Activated T-cell treated with anti-CD3 and anti-CD28 coated beads, Interleukin-2, amount 50 U/mL, for 72 hours (primary cell): ENCODE measurements around the gene WIF1. TPM values are rescaled to one million over a fixed set of nuclear protein-coding genes. Genes with fewer than 3 reads are reported as not detected.

Experiments
- ATAC-seq, 2 donors: fragments of 150-1000 bp; cut with Tn5 transposase; replicated peaks in 1 of 2; 2 replicates each; pipeline ENCODE4 v1.10.0; 2021; ENCODE audit warnings: moderate library complexity in 2 of 2, mild to moderate bottlenecking in 1 of 2
- DNase-seq, 2 donors: peaks; one replicate each; pipeline ENCODE4 v3.0.0; 2021 to 2022; ENCODE audit warnings: mixed read lengths in 1 of 2
- H3K27ac Mint-ChIP-seq: one replicate; pipeline ENCODE4 v1.8.0; 2022; ENCODE audit warnings: mild to moderate bottlenecking, moderate library complexity, mixed read lengths
- H3K27me3 Mint-ChIP-seq: one replicate; pipeline ENCODE4 v1.8.0; 2022; ENCODE audit warnings: low read depth, mixed read lengths
- H3K36me3 Mint-ChIP-seq, 2 donors: one replicate each; pipeline ENCODE4 v1.8.0; 2022; ENCODE audit warnings: mixed read lengths in 2 of 2, mild to moderate bottlenecking in 1 of 2; ENCODE audit not compliant: insufficient read depth in 2 of 2
- H3K4me1 Mint-ChIP-seq: one replicate; pipeline ENCODE4 v1.8.0; 2022; ENCODE audit warnings: low read depth, mixed read lengths
- H3K4me3 Mint-ChIP-seq, 2 donors: one replicate each; pipeline ENCODE4 v1.8.0; 2022; ENCODE audit warnings: mild to moderate bottlenecking in 2 of 2, mixed read lengths in 2 of 2, moderate library complexity in 2 of 2
- H3K9me3 Mint-ChIP-seq, 2 donors: one replicate each; pipeline ENCODE4 v1.8.0; 2022; ENCODE audit warnings: mixed read lengths in 2 of 2
- total RNA-seq, 2 donors: library from RNA; stranded (reverse); gene quantifications; one replicate each; pipeline ENCODE4 v1.2.3, GENCODE V29; 2022

Gene WIF1
- total RNA-seq, 2 donors from 2014 or later = 0.22 TPM; not detected in 1

DNA sequence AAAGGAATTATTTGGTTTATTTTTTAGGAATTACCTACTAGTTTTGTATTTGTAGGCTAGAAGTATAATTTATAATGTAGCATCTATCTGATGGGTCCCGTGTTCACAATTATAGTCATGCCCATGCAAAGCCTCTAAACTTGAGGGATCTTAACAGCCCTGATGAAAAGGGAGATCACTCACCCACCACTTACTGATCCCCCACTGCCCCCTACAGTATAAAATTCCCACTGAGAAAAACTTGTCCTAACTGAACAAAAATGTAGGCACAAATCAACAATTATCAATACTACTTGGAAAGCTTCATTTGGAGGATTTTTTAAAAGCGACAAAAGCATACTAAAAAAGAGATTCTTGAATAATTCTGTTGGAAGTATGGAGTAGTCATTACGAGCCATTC is 21.0 kb downstream of the WIF1 start:
- Mint-ChIP-seq H3K27me3 (peaks cover 30% of the 10 kb centered on the region), H3K4me3 (no peak overlapping the region), H3K36me3 (no peaks in the 10 kb centered on the region), H3K27ac (no peak overlapping the region), H3K9me3 (no peaks in the 10 kb centered on the region), H3K4me1 (no peaks in the 10 kb centered on the region)
- no peak for ATAC-seq
- no peak for DNase-seq

DNA sequence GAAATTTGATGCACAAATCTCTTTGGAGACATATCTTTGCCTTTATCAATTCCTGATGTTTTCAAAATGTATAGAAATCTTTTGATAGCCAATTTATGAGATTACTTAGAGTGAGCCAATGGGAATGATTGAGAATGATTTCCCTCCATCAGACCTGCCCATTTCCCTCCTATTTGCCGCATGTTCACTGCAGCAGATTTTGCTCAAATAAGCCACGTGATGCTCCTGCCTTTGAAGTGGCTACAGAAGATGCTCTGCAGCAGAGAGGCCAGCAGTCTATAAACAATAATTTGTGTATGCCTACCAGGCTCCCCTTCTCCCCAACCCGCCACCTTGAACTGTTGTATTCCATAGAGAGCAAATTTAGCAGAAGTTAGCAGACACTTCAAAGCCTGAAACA is 21.9 kb downstream of the WIF1 start:
- no peak overlapping the region for H3K4me3 Mint-ChIP-seq
- H3K36me3 Mint-ChIP-seq = no peaks in the 10 kb centered on the region
- DNase-seq (no peak), ATAC-seq (no peak)
- H3K4me1 Mint-ChIP-seq = no peaks in the 10 kb centered on the region
- H3K27ac Mint-ChIP-seq = no peak overlapping the region
- H3K27me3 Mint-ChIP-seq = peaks cover 34% of the 10 kb centered on the region
- H3K9me3 Mint-ChIP-seq = no peaks in the 10 kb centered on the region

DNA sequence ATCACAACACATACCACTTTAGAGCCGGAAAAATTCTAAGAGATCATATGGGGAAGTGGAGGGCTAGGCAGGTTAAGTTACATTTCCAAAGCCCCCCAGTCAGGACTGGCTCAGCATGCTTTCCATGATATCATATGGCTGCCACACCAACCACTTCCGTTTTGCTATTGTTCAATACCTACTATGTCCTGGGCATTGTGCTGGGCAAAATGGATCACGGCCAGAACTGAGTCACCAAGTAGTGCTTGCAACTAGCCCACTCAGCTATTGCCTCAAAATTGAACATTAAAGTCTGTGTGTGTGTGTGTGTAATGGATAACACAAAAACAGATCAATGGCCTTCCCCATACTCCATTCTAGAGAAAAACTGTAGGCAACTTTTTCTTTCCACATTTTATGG is 22.7 kb downstream of the WIF1 start:
- peaks cover 34% of the 10 kb centered on the region for H3K27me3 Mint-ChIP-seq
- no peak for ATAC-seq
- no peaks in the 10 kb centered on the region for H3K4me1 Mint-ChIP-seq
- no peak overlapping the region for H3K4me3 Mint-ChIP-seq
- H3K27ac Mint-ChIP-seq = no peak overlapping the region
- no peaks in the 10 kb centered on the region for H3K9me3 Mint-ChIP-seq
- no peaks in the 10 kb centered on the region for H3K36me3 Mint-ChIP-seq
- DNase-seq = no peak

DNA sequence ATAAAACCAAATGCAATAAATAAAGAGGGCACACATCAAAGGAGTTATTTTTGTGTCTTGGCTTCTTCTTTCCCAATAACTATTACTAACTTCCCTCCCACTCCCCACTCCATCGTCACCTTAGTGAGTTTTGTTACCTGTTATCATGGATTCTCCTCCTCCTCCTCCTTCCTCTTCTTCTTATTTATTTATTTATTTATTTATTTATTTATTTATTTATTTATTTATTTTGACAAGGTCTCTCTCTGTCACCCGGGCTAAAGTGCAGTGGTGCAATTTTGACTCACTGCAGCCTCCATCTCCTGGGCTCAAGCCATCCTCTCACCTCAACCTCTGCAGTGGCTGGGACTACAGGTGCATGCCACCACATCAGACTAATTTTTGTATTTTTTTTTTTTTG is 26.4 kb downstream of the WIF1 start:
- Mint-ChIP-seq H3K4me3 (no peak overlapping the region), H3K4me1 (no peaks in the 10 kb centered on the region), H3K9me3 (peaks cover 0 to 2% of the 10 kb centered on the region in 2 donors), H3K36me3 (no peaks in the 10 kb centered on the region), H3K27ac (no peak overlapping the region), H3K27me3 (peaks cover 41% of the 10 kb centered on the region)
- DNase-seq = no peak
- no peak for ATAC-seq

DNA sequence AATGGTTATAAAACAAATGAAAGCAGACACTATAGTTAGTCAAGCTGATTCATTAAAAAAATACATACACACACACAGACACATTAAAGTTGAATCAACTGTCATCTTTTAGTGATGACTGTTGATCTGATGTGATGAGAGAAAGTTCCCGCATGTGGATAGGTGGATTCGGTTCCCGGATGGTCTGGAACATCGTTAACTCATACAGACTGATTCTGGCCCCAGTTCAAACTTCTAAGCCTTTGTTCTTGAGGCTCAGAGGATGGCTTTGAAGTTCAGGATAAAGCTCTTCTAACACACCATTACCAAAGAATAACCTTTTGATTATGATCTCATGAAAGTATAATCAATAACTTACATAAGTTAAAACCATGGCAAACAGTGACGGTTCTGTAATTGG is 27.5 kb downstream of the WIF1 start:
- Mint-ChIP-seq H3K27ac (no peak overlapping the region), H3K36me3 (no peaks in the 10 kb centered on the region), H3K4me3 (no peak overlapping the region), H3K9me3 (peaks cover 0 to 2% of the 10 kb centered on the region in 2 donors), H3K4me1 (no peaks in the 10 kb centered on the region), H3K27me3 (peaks cover 33% of the 10 kb centered on the region)
- DNase-seq (no peak), ATAC-seq (no peak)

DNA sequence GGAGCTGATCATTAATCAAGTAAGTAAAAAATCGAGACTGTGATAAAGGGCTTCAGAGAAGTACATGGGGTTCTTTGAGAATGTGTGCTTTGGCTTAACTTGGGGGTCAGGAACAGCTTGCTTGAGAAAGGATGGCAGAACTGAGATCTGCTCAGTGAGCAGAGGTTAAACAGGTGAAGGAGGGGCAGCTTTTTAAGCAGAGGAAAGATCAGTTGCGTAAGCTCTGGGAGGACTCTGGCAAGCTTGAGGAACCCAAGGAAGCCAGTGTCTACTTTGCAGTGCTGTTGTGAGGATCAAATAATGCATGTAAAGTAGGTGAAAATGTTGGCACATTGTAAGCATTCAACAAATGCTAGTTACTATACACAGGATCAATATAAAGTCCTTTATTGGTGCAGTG is 30.6 kb downstream of the WIF1 start:
- Mint-ChIP-seq H3K9me3 (peaks cover 0 to 2% of the 10 kb centered on the region in 2 donors), H3K4me1 (no peaks in the 10 kb centered on the region), H3K27me3 (peaks cover 21% of the 10 kb centered on the region), H3K27ac (no peak overlapping the region), H3K4me3 (no peak overlapping the region), H3K36me3 (no peaks in the 10 kb centered on the region)
- ATAC-seq = no peak
- no peak for DNase-seq

DNA sequence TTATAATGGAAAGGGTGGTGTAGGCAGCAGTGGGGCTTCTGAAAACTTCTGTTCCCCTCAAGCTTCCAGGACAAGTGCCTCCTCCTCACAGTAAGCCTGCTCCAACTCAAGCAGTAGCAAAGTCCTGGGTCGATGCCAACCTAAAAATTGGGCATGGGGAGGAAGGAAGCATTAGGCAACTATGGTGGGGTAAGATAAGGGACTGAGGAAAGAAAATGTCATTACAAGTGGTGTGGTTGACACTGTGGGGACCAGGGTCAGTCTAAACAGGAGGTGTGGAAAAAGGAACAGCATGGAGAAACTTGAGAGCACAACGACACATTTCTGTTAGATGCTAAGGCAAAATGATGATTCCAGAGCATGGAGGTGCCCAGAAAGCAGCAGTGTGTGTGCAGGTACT is 34.9 kb downstream of the WIF1 start:
- ATAC-seq (no peak), DNase-seq (no peak)
- Mint-ChIP-seq H3K9me3 (no peaks in the 10 kb centered on the region), H3K4me3 (no peak overlapping the region), H3K4me1 (no peaks in the 10 kb centered on the region), H3K27me3 (peaks cover 25% of the 10 kb centered on the region), H3K27ac (no peak overlapping the region), H3K36me3 (no peaks in the 10 kb centered on the region)

DNA sequence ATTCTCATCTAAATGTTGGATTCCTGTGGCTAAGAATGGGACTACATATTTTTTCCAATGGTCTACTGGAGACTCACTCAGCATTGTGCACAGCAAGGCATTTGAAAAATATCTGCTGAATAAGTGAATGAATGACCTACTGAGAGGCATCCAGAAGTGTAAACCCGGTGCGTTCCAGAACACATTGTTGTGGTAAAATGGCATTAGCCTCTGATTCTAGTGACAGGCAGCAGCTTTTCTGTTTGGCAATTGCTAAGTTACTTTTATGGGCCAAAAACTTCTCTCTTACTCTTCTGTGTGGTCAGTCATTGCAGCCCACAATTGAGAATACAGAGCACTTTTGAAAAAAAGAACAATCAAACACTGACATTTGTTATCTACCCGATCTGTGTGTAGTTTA is 36.5 kb downstream of the WIF1 start:
- no peak for ATAC-seq
- H3K27ac Mint-ChIP-seq = no peak overlapping the region

DNA sequence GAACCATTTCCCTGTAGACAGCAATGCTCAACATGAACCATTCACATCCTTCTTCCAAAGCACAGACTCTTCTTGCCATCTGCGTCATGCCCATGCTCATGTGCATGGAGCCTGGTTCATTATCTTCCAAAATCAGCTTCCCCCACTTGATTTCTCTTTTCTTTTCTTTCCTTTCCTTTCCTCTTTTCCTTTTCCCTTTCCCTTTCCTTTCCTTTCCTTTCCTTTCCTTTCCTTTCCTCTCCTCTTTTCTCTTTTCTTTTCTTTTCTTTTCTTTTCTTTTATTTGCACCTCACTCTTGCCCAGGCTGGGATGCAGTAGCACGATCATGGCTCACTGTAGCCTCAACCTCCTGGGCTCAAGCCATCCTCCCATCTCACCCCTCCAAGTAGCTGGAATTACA is 37.5 kb downstream of the WIF1 start:
- H3K27me3 Mint-ChIP-seq = peaks cover 29% of the 10 kb centered on the region
- H3K4me1 Mint-ChIP-seq = no peaks in the 10 kb centered on the region
- DNase-seq (no peak), ATAC-seq (no peak)
- no peaks in the 10 kb centered on the region for H3K36me3 Mint-ChIP-seq
- H3K9me3 Mint-ChIP-seq = no peaks in the 10 kb centered on the region
- no peak overlapping the region for H3K27ac Mint-ChIP-seq
- no peak overlapping the region for H3K4me3 Mint-ChIP-seq

More for the DNA sequence above, 36.5 kb downstream of the WIF1 start:
- no peaks in the 10 kb centered on the region for H3K36me3 Mint-ChIP-seq
- H3K9me3 Mint-ChIP-seq = no peaks in the 10 kb centered on the region
- H3K4me3 Mint-ChIP-seq = no peak overlapping the region
- no peak for DNase-seq
- peaks cover 29% of the 10 kb centered on the region for H3K27me3 Mint-ChIP-seq
- H3K4me1 Mint-ChIP-seq = no peaks in the 10 kb centered on the region

DNA sequence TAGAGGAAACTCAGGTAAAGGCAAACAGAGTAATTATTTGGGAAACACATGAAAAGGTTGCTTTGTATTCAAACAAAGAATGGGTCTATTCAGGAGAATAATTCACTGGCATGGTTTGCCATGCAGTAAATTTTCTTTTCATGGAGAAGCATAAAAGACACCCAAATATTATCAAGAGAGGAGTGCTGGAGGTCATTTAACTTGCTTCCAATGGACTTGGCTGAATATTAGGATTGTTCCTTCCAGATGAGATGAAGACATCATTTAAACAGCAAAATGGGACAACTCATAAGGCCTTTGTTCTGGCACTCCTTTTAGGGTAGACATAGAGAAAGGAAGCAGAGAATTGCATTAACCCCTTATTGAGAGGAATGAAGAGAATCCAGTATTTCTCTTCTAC is 38.7 kb downstream of the WIF1 start:
- no peaks in the 10 kb centered on the region for H3K9me3 Mint-ChIP-seq
- H3K27me3 Mint-ChIP-seq = peaks cover 33% of the 10 kb centered on the region
- no peak for ATAC-seq
- H3K4me1 Mint-ChIP-seq = no peaks in the 10 kb centered on the region
- H3K4me3 Mint-ChIP-seq = no peak overlapping the region
- no peak for DNase-seq
- no peak overlapping the region for H3K27ac Mint-ChIP-seq
- no peaks in the 10 kb centered on the region for H3K36me3 Mint-ChIP-seq

DNA sequence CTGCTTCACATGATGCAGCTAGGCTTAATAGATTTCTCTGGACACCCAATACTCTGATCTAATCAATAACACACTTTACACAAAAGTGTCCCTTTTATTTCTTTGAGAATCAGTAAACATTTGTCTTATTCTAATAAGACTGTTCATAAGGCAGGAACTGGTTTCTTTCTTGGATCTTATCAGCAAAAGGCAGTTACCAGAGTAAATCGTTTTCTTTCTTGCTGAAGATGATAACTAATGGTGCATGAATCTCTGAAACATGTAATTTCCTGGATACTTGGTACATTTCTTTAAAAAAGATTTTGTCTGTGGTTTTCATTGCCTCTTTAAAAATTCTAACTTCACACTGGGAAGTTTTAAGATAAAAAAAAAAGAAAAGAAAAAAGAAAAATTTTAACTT is 39.6 kb downstream of the WIF1 start:
- peaks cover 37% of the 10 kb centered on the region for H3K27me3 Mint-ChIP-seq
- no peak overlapping the region for H3K27ac Mint-ChIP-seq
- H3K36me3 Mint-ChIP-seq = no peaks in the 10 kb centered on the region
- H3K9me3 Mint-ChIP-seq = no peaks in the 10 kb centered on the region
- H3K4me1 Mint-ChIP-seq = no peaks in the 10 kb centered on the region
- ATAC-seq = no peak
- no peak for DNase-seq
- H3K4me3 Mint-ChIP-seq = no peak overlapping the region

DNA sequence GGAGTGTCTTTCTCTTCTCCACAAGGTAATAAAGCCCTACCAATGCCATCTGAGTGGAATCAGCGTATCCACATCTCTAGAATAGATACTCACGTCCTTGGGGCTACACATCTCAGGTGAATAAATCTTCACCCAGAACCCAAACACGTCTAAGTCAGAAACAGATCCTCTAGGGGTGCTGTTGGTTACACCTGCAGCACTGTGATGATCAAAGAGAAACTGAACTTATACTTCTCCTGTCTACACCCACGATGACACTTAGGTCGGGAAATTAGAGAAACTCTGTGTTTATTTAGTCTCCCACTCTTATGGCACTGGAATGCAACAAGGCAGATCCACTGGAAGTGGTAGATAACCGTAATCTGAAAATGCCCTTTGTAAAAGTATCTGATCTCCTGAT is 46.2 kb downstream of the WIF1 start:
- Mint-ChIP-seq H3K4me1 (no peaks in the 10 kb centered on the region), H3K27ac (no peak overlapping the region), H3K9me3 (no peaks in the 10 kb centered on the region)

DNA sequence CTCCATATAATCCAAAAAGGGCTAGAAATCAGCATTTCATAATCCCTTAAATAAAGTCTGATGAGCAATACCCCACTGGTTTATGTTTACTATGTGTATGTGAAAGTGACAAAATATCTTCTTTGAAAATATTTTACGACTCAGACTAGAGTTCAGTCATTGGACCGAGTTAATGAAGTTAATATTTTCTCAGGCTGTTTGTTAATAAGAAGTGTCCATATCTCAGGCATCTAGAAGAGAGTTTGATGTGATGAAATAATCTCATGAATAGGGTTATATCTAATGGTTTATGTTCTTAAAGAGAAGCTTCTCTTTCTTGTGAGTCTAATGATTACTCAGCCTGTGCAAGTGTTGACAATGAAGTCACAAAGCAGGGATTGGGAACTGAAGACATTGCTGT is 51.8 kb downstream of the WIF1 start:
- Mint-ChIP-seq H3K27ac (no peak overlapping the region), H3K27me3 (peaks cover 37% of the 10 kb centered on the region), H3K4me3 (no peak overlapping the region), H3K9me3 (no peaks in the 10 kb centered on the region), H3K36me3 (no peaks in the 10 kb centered on the region), H3K4me1 (no peaks in the 10 kb centered on the region)
- ATAC-seq (no peak), DNase-seq (no peak)

More for the DNA sequence above, 46.2 kb downstream of the WIF1 start:
- Mint-ChIP-seq H3K36me3 (no peaks in the 10 kb centered on the region), H3K4me3 (no peak overlapping the region), H3K27me3 (peaks cover 21% of the 10 kb centered on the region)
- DNase-seq = no peak
- ATAC-seq = no peak

DNA sequence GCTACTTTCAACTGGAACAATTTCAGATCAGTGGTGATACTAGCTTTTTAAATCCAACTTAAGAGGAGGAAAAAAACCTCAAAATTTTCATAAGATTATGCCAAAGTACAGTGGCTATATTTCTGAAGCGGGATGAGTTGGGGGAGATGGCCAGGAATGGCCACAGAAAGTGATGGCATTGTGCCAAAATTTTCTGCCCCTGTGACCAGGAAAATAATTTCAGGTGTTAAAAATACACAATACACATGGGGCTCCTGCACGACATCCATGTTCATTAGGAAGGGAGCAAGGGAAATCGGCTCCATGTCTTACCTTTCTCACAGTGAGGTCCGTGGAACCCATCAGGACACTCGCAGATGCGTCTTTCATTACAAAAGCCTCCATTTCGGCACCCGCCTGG is 53.7 kb downstream of the WIF1 start:
- Mint-ChIP-seq H3K4me3 (no peak overlapping the region), H3K27ac (no peak overlapping the region), H3K36me3 (no peaks in the 10 kb centered on the region), H3K27me3 (peaks cover 26% of the 10 kb centered on the region), H3K4me1 (no peaks in the 10 kb centered on the region), H3K9me3 (no peaks in the 10 kb centered on the region)
- no peak for ATAC-seq
- no peak for DNase-seq
